Measurements from ENCODE around the gene GNA12. TPM values are rescaled to one million over a fixed set of nuclear protein-coding genes. Genes with fewer than 3 reads are reported as not detected.
A peak's percentile ranks its signal among the peaks of the same experiment; 100 is the strongest.

Gene GNA12
- total RNA-seq, 3 donors from 2014 or later, result 21.7 to 57.7 (median 25.7) TPM

GRCh38 chr7:2843191-2843685 lies 870 bp downstream of the GNA12 start:
- intact Hi-C loops (cut with DNase I, micrococcal nuclease), result no loop called here
- TF ChIP-seq CTCF (IDR thresholded peaks at IDR 0.05), result no peak
- Histone ChIP-seq H3K9me3 (no peaks in the 10 kb centered on the region), H3K4me3 (peak overlapping the region; percentile 15), H3K36me3 (ENCODE audit: low read depth) (no peaks in the 10 kb centered on the region), H3K4me1 (ENCODE audit: low read depth) (peaks cover 19% of the 10 kb centered on the region)
- DNase-seq (peak in 1 of 3 donors; percentile 61), ATAC-seq (no peak)

- intact Hi-C loops (cut with DNase I, micrococcal nuclease), result no loop called here
- H3K4me1 ChIP-seq (ENCODE audit: low read depth), result peaks cover 19% of the 10 kb centered on the region
- ATAC-seq (no peak), DNase-seq (no peak)
- H3K9me3 ChIP-seq, result no peaks in the 10 kb centered on the region
- TF ChIP-seq CTCF (IDR thresholded peaks at IDR 0.05), result no peak
- no peak overlapping the region for H3K4me3 ChIP-seq
- no peaks in the 10 kb centered on the region for H3K36me3 ChIP-seq (ENCODE audit: low read depth)
Measured at GRCh38 chr7:2841907-2842306, 2.2 kb downstream of the GNA12 start.

- Histone ChIP-seq H3K4me1 (ENCODE audit: low read depth) (peaks cover 19% of the 10 kb centered on the region), H3K9me3 (no peaks in the 10 kb centered on the region), H3K4me3 (no peak overlapping the region), H3K36me3 (ENCODE audit: low read depth) (no peaks in the 10 kb centered on the region)
- TF ChIP-seq CTCF (IDR thresholded peaks at IDR 0.05), result no peak
- intact Hi-C loops (cut with DNase I, micrococcal nuclease), result no loop called here
- DNase-seq (no peak), ATAC-seq (no peak)
Measured at GRCh38 chr7:2840458-2840857, 3.6 kb downstream of the GNA12 start.

- H3K9me3 ChIP-seq, result no peaks in the 10 kb centered on the region
- ATAC-seq (peak; percentile 51), DNase-seq (no peak)
- TF ChIP-seq CTCF (IDR thresholded peaks at IDR 0.05), result no peak
- intact Hi-C loops (cut with DNase I, micrococcal nuclease), result no loop called here
- no peaks in the 10 kb centered on the region for H3K36me3 ChIP-seq (ENCODE audit: low read depth)
- peaks cover 19% of the 10 kb centered on the region for H3K4me1 ChIP-seq (ENCODE audit: low read depth)
- no peak overlapping the region for H3K4me3 ChIP-seq
Measured at GRCh38 chr7:2838873-2839578, 5.1 kb downstream of the GNA12 start.

GRCh38 chr7:2838451-2838850 lies 5.7 kb downstream of the GNA12 start:
- no peak for TF ChIP-seq CTCF (IDR thresholded peaks at IDR 0.05)
- H3K4me1 ChIP-seq (ENCODE audit: low read depth), result peaks cover 19% of the 10 kb centered on the region

More at GRCh38 chr7:2838451-2838850, 5.7 kb downstream of the GNA12 start:
- intact Hi-C loops (cut with DNase I, micrococcal nuclease), result no loop called here
- Histone ChIP-seq H3K4me3 (no peak overlapping the region), H3K9me3 (no peaks in the 10 kb centered on the region), H3K36me3 (ENCODE audit: low read depth) (no peaks in the 10 kb centered on the region)
- ATAC-seq, result no peak
- DNase-seq, result no peak
